Neural crest cell (in vitro differentiated cells): ENCODE measurements around the gene EMB. TPM values are rescaled to one million over a fixed set of nuclear protein-coding genes. Genes with fewer than 3 reads are reported as not detected.
"Not testable (repeated sequence)": the region's sequence is repeated elsewhere in the genome, so short reads cannot be mapped to it uniquely, and the experiment has no call there.

Experiments used
- DNase-seq: peaks from one replicate; pipeline ENCODE4 v3.0.0; 2021; ENCODE audit warnings: low read depth, mixed read lengths, low spot score
- H3K27ac Mint-ChIP-seq: one replicate; pipeline ENCODE4 v1.8.0; 2021; ENCODE audit warnings: mild to moderate bottlenecking, mixed read lengths; ENCODE audit not compliant: unreplicated experiment
- H3K27me3 Mint-ChIP-seq: 2 replicates; pipeline ENCODE4 v1.8.0; 2021; ENCODE audit warnings: low read depth, mild to moderate bottlenecking, mixed read lengths
- H3K36me3 Mint-ChIP-seq: 2 replicates; pipeline ENCODE4 v1.8.0; 2021; ENCODE audit warnings: low read depth, mild to moderate bottlenecking, mixed read lengths
- H3K4me1 Mint-ChIP-seq: 2 replicates; pipeline ENCODE4 v1.8.0; 2021; ENCODE audit warnings: mixed read lengths
- H3K4me3 Mint-ChIP-seq: one replicate; pipeline ENCODE4 v1.8.0; 2021; ENCODE audit warnings: mild to moderate bottlenecking, mixed read lengths
- H3K9me3 Mint-ChIP-seq: 2 replicates; pipeline ENCODE4 v1.8.0; 2021; ENCODE audit warnings: mixed read lengths
- CTCF ChIP-seq: fragments of 200-600 bp; sonication (generic); conservative IDR thresholded peaks from 2 replicates; pipeline ENCODE4 v1.5.0; 2021; ENCODE audit warnings: antibody characterized with exemption, mild to moderate bottlenecking
- total RNA-seq: library from RNA; stranded (reverse); gene quantifications from 2 replicates; pipeline ENCODE4 v1.2.1, GENCODE V29; 2021

The EMB gene
- total RNA-seq, 1 donor from 2014 or later, result 16.9 TPM

GRCh38 chr5:50441493-50441955 is 436 bp upstream of the EMB start:
- Mint-ChIP-seq H3K36me3 (no peaks in the 10 kb centered on the region), H3K9me3 (no peaks in the 10 kb centered on the region), H3K4me1 (peaks cover 13% of the 10 kb centered on the region), H3K27ac (peak overlapping the region; percentile 93), H3K4me3 (peak overlapping the region; percentile 94), H3K27me3 (peaks cover 10% of the 10 kb centered on the region)
- no peak for TF ChIP-seq CTCF
- DNase-seq, result no peak

- TF ChIP-seq CTCF, result no peak
- peaks cover 13% of the 10 kb centered on the region for H3K4me1 Mint-ChIP-seq
- no peaks in the 10 kb centered on the region for H3K36me3 Mint-ChIP-seq
- H3K27ac Mint-ChIP-seq, result no peak overlapping the region
- H3K9me3 Mint-ChIP-seq, result no peaks in the 10 kb centered on the region
- H3K4me3 Mint-ChIP-seq, result no peak overlapping the region
- peaks cover 8% of the 10 kb centered on the region for H3K27me3 Mint-ChIP-seq
- DNase-seq, result no peak
These were observed 1.9 kb downstream of the EMB start for GRCh38 chr5:50439221-50439620.

- H3K27ac Mint-ChIP-seq, H3K9me3 Mint-ChIP-seq, H3K36me3 Mint-ChIP-seq, H3K4me3 Mint-ChIP-seq, DNase-seq, H3K27me3 Mint-ChIP-seq: not testable (repeated sequence)
- H3K4me1 Mint-ChIP-seq, result peaks cover 13% of the 10 kb centered on the region
These were observed 3.0 kb downstream of the EMB start for GRCh38 chr5:50438060-50438459.

DNA sequence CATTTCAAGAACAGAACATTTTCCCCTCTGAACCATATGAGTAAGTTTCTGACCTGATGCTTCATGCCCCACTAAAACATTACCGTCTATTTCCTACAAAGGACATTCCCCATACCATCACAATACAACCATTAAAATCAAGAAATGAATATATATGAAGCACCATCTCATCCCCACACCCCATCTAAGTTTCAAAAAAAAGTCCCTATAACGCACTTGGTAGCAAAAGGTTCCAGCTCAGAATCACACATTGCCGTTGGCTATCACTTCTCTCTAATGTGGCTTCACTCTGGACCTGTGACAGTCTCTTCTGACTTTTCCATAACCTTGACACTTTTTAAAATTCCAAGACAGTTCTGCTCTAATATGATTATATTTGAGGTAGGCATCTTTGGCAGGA is 5.9 kb downstream of the EMB start:
- H3K9me3 Mint-ChIP-seq, result no peaks in the 10 kb centered on the region
- peaks cover 6% of the 10 kb centered on the region for H3K4me1 Mint-ChIP-seq
- no peak for TF ChIP-seq CTCF

GRCh38 chr5:50431133-50431904 is 9.8 kb downstream of the EMB start:
- H3K4me3 Mint-ChIP-seq, H3K9me3 Mint-ChIP-seq, H3K36me3 Mint-ChIP-seq, H3K27me3 Mint-ChIP-seq, H3K4me1 Mint-ChIP-seq, H3K27ac Mint-ChIP-seq, DNase-seq: not testable (repeated sequence)

More for the DNA sequence above, 5.9 kb downstream of the EMB start:
- no peak for DNase-seq
- Mint-ChIP-seq H3K27ac (no peak overlapping the region), H3K4me3 (no peak overlapping the region), H3K36me3 (no peaks in the 10 kb centered on the region), H3K27me3 (no peaks in the 10 kb centered on the region)

GRCh38 chr5:50423100-50423799 is 17.8 kb downstream of the EMB start:
- H3K4me1 Mint-ChIP-seq, H3K4me3 Mint-ChIP-seq, H3K27me3 Mint-ChIP-seq, DNase-seq, H3K9me3 Mint-ChIP-seq, H3K36me3 Mint-ChIP-seq, H3K27ac Mint-ChIP-seq: not testable (repeated sequence)

GRCh38 chr5:50421184-50421950 is 19.7 kb downstream of the EMB start:
- not testable (repeated sequence) for H3K27ac Mint-ChIP-seq, H3K4me1 Mint-ChIP-seq, H3K9me3 Mint-ChIP-seq, H3K36me3 Mint-ChIP-seq, DNase-seq, H3K4me3 Mint-ChIP-seq, H3K27me3 Mint-ChIP-seq
